Glutamatergic neuron (in vitro differentiated cells): ENCODE measurements around the gene HIP1R. TPM values are rescaled to one million over a fixed set of nuclear protein-coding genes. Genes with fewer than 3 reads are reported as not detected.
A peak's percentile ranks its signal among the peaks of the same experiment; 100 is the strongest.
"Not testable (repeated sequence)": the region's sequence is repeated elsewhere in the genome, so short reads cannot be mapped to it uniquely, and the experiment has no call there.

Experiments used
- DNase-seq: peaks from one replicate; pipeline ENCODE4 v3.0.0; 2022
- H3K27ac Mint-ChIP-seq: one replicate; pipeline ENCODE4 v1.8.0; 2020; ENCODE audit warnings: mild to moderate bottlenecking, mixed read lengths, inconsistent platforms; ENCODE audit not compliant: unreplicated experiment
- H3K27me3 Mint-ChIP-seq: one replicate; pipeline ENCODE4 v1.8.0; 2020; ENCODE audit warnings: mild to moderate bottlenecking, moderate library complexity, mixed read lengths, inconsistent platforms; ENCODE audit not compliant: unreplicated experiment
- H3K36me3 Mint-ChIP-seq: one replicate; pipeline ENCODE4 v1.8.0; 2020; ENCODE audit warnings: mild to moderate bottlenecking, mixed read lengths, inconsistent platforms; ENCODE audit not compliant: unreplicated experiment
- H3K4me1 Mint-ChIP-seq: one replicate; pipeline ENCODE4 v1.8.0; 2020; ENCODE audit warnings: mild to moderate bottlenecking, low read depth, mixed read lengths, inconsistent platforms; ENCODE audit not compliant: unreplicated experiment
- H3K4me3 Mint-ChIP-seq: one replicate; pipeline ENCODE4 v1.8.0; 2020; ENCODE audit warnings: mild to moderate bottlenecking, mixed read lengths, inconsistent platforms; ENCODE audit not compliant: unreplicated experiment
- H3K9me3 Mint-ChIP-seq: one replicate; pipeline ENCODE4 v1.8.0; 2020; ENCODE audit warnings: mild to moderate bottlenecking, moderate library complexity, mixed read lengths, inconsistent platforms; ENCODE audit not compliant: unreplicated experiment
- CTCF ChIP-seq: fragments of 200-600 bp; sonication (generic); IDR thresholded peaks from one replicate; pipeline ENCODE4 v1.5.0; 2021; ENCODE audit not compliant: partially characterized antibody, unreplicated experiment
- total RNA-seq: library from RNA; stranded (reverse); fragmentation: NEBNext Ultra II Directional; extraction: Animal tissue kit (Norgen Biotek cat#: 25700); gene quantifications from one replicate; pipeline ENCODE4 v1.2.1, GENCODE V29; 2021; ENCODE audit not compliant: unreplicated experiment

The HIP1R gene
- total RNA-seq, 1 donor from 2014 or later = 19.3 TPM

- no peaks in the 10 kb centered on the region for H3K27me3 Mint-ChIP-seq
- DNase-seq = no peak
- no peak overlapping the region for H3K4me3 Mint-ChIP-seq
- no peaks in the 10 kb centered on the region for H3K9me3 Mint-ChIP-seq
- no peaks in the 10 kb centered on the region for H3K36me3 Mint-ChIP-seq
- H3K4me1 Mint-ChIP-seq = no peaks in the 10 kb centered on the region
- TF ChIP-seq CTCF = no peak
- no peak overlapping the region for H3K27ac Mint-ChIP-seq
Observed at GRCh38 chr12:122790393-122791075, 44.7 kb upstream of the HIP1R start.

- H3K4me3 Mint-ChIP-seq = no peak overlapping the region
- peak; percentile 89 for TF ChIP-seq CTCF
- no peak overlapping the region for H3K27ac Mint-ChIP-seq
- no peaks in the 10 kb centered on the region for H3K36me3 Mint-ChIP-seq
- no peaks in the 10 kb centered on the region for H3K9me3 Mint-ChIP-seq
- DNase-seq = no peak
- H3K27me3 Mint-ChIP-seq = no peaks in the 10 kb centered on the region
- H3K4me1 Mint-ChIP-seq = no peaks in the 10 kb centered on the region
Observed at GRCh38 chr12:122793685-122794106, 41.6 kb upstream of the HIP1R start.

GRCh38 chr12:122795807-122796206 lies 39.5 kb upstream of the HIP1R start:
- H3K27ac Mint-ChIP-seq = no peak overlapping the region
- no peaks in the 10 kb centered on the region for H3K9me3 Mint-ChIP-seq
- no peak for DNase-seq
- H3K4me3 Mint-ChIP-seq = no peak overlapping the region
- no peaks in the 10 kb centered on the region for H3K36me3 Mint-ChIP-seq
- TF ChIP-seq CTCF = no peak
- H3K4me1 Mint-ChIP-seq = no peaks in the 10 kb centered on the region
- H3K27me3 Mint-ChIP-seq = no peaks in the 10 kb centered on the region

- Mint-ChIP-seq H3K27ac (no peak overlapping the region), H3K36me3 (no peaks in the 10 kb centered on the region), H3K27me3 (no peaks in the 10 kb centered on the region), H3K4me1 (no peaks in the 10 kb centered on the region), H3K9me3 (no peaks in the 10 kb centered on the region), H3K4me3 (no peak overlapping the region)
- DNase-seq = no peak
- TF ChIP-seq CTCF = no peak
Observed at GRCh38 chr12:122799641-122800243, 35.5 kb upstream of the HIP1R start.

- no peak for TF ChIP-seq CTCF
- H3K27me3 Mint-ChIP-seq = no peaks in the 10 kb centered on the region
- H3K36me3 Mint-ChIP-seq = no peaks in the 10 kb centered on the region
- no peak for DNase-seq
- H3K9me3 Mint-ChIP-seq = no peaks in the 10 kb centered on the region
- H3K27ac Mint-ChIP-seq = no peak overlapping the region
- H3K4me1 Mint-ChIP-seq = no peaks in the 10 kb centered on the region
- no peak overlapping the region for H3K4me3 Mint-ChIP-seq
Observed at GRCh38 chr12:122803937-122804336, 31.3 kb upstream of the HIP1R start.

- not testable (repeated sequence) for H3K9me3 Mint-ChIP-seq, H3K27me3 Mint-ChIP-seq, H3K27ac Mint-ChIP-seq, DNase-seq, H3K4me1 Mint-ChIP-seq, H3K4me3 Mint-ChIP-seq, H3K36me3 Mint-ChIP-seq
Observed at GRCh38 chr12:122804957-122805356, 30.3 kb upstream of the HIP1R start.
